ENCODE data around the gene USE1. TPM values are rescaled to one million over a fixed set of nuclear protein-coding genes. Genes with fewer than 3 reads are reported as not detected.

Gene USE1
- total RNA-seq, 1 experiment from 2014 or later, result 26.2 TPM

GRCh38 chr19:17172624-17173345 is 42.4 kb upstream of the USE1 start:
- DNase-seq (ENCODE audit: low read depth, low spot score), result no peak
- Histone ChIP-seq H3K4me1 (ENCODE audit: control insufficient read depth, insufficient read depth, low read length) (no peaks in the 10 kb centered on the region), H3K36me3 (ENCODE audit: control insufficient read depth, insufficient read depth, low read length) (no peaks in the 10 kb centered on the region; the same call in 1 of the 2 replicates), H3K4me3 (ENCODE audit: low read depth in 2 of 2, low read length in 2 of 2) (no peak overlapping the region), H3K27ac (ENCODE audit: low read length) (no peak overlapping the region), H3K27me3 (ENCODE audit: control insufficient read depth, insufficient read depth, low read length) (no peaks in the 10 kb centered on the region), H3K9me3 (ENCODE audit: control insufficient read depth, insufficient read depth, low read depth, low read length) (no peaks in the 10 kb centered on the region)
- no TSS peak for BruUV-seq (replicated peaks)
- ATAC-seq, result no peak
- CTCF ChIA-PET, result no interaction called here
- TF ChIP-seq, protein P1, sequence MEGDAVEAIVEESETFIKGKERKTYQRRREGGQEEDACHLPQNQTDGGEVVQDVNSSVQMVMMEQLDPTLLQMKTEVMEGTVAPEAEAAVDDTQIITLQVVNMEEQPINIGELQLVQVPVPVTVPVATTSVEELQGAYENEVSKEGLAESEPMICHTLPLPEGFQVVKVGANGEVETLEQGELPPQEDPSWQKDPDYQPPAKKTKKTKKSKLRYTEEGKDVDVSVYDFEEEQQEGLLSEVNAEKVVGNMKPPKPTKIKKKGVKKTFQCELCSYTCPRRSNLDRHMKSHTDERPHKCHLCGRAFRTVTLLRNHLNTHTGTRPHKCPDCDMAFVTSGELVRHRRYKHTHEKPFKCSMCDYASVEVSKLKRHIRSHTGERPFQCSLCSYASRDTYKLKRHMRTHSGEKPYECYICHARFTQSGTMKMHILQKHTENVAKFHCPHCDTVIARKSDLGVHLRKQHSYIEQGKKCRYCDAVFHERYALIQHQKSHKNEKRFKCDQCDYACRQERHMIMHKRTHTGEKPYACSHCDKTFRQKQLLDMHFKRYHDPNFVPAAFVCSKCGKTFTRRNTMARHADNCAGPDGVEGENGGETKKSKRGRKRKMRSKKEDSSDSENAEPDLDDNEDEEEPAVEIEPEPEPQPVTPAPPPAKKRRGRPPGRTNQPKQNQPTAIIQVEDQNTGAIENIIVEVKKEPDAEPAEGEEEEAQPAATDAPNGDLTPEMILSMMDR (IDR thresholded peaks at IDR 0.05), result no peak
- TF ChIP-seq SIN3A (IDR thresholded peaks at IDR 0.05; ENCODE audit: borderline replicate concordance, insufficient read depth, low read depth, low read length) (no peak), REST (IDR thresholded peaks at IDR 0.05; ENCODE audit: insufficient read depth in 1 of 2, low read depth in 2 of 2, low read length in 1 of 2) (no peak), TCF7L2 (IDR thresholded peaks at IDR 0.05; ENCODE audit: low read depth, low read length) (no peak), POLR2AphosphoS5 (IDR thresholded peaks at IDR 0.05; ENCODE audit: low read depth, low read length) (no peak)
- POLR2A ChIA-PET, result interaction anchor here (0.6 to 0.7 kb wide), 2 partner anchors 43 to 358 kb away, joined by 5 to 8 read pairs; no protein-coding TSS in a partner anchor
- in situ Hi-C loops (cut with HindIII; ENCODE audit: low pct_unique_long_range_greater_than_20kb, low sequenced_read_pairs), result no loop called here
- intact Hi-C loops (cut with micrococcal nuclease; ENCODE audit: unreplicated experiment), result no loop called here

DNA sequence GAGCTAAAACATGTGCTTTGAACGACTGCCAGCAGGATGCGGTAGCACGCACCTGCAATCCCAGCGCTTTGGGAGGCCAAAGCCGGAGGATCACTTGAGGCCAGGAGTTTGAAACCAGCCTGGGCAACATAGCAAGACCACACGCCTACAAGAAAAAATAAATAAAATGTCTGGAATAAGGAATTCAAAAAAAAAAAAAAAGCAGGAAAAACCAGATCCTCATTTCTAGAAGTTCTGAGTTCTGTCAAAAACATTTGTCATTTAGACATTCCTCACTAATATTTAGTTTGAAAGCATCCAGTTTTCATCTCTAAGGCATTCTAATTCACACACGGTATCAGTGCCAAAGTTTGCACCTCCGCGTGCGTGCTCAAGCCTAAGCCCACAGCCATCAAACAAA is 36.9 kb upstream of the USE1 start:
- H3K27me3 ChIP-seq (ENCODE audit: control insufficient read depth, insufficient read depth, low read length), result no peaks in the 10 kb centered on the region
- no TSS peak for BruUV-seq (replicated peaks)
- in situ Hi-C loops (cut with HindIII; ENCODE audit: low pct_unique_long_range_greater_than_20kb, low sequenced_read_pairs), result no loop called here
- intact Hi-C loops (cut with micrococcal nuclease; ENCODE audit: unreplicated experiment), result no loop called here
- no peak for ATAC-seq
- H3K9me3 ChIP-seq (ENCODE audit: control insufficient read depth, insufficient read depth, low read depth, low read length), result no peaks in the 10 kb centered on the region
- ChIA-PET POLR2A (no interaction called here), CTCF (no interaction called here)
- no peaks in the 10 kb centered on the region for H3K4me1 ChIP-seq (ENCODE audit: control insufficient read depth, insufficient read depth, low read length)
- no peak for DNase-seq (ENCODE audit: low read depth, low spot score)
- no peak overlapping the region for H3K4me3 ChIP-seq (ENCODE audit: low read depth in 2 of 2, low read length in 2 of 2)
- no peaks in the 10 kb centered on the region for H3K36me3 ChIP-seq (ENCODE audit: control insufficient read depth, insufficient read depth, low read length)
- H3K27ac ChIP-seq (ENCODE audit: low read length), result no peak overlapping the region
- no peak for TF ChIP-seq REST (IDR thresholded peaks at IDR 0.05; ENCODE audit: insufficient read depth in 1 of 2, low read depth in 2 of 2, low read length in 1 of 2)
- TF ChIP-seq SIN3A (IDR thresholded peaks at IDR 0.05; ENCODE audit: borderline replicate concordance, insufficient read depth, low read depth, low read length), result no peak

Data from Panc1 (cell line).